RPMI7951 (cell line): ENCODE results near the gene TSSK6. TPM values are rescaled to one million over a fixed set of nuclear protein-coding genes. Genes with fewer than 3 reads are reported as not detected.

Experiments
- DNase-seq: peaks from one replicate; pipeline ENCODE4 v3.0.0-alpha.2; 2012; ENCODE audit warnings: low read depth
- total RNA-seq: library from RNA; depleted of rRNA; stranded (reverse); fragments of >200 nt; shearing (Covaris generic); gene quantifications from 2 replicates; pipeline ENCODE4 v1.2.3, GENCODE V29; 2014

TSSK6 gene
- total RNA-seq, 1 experiment from 2014 or later, result 0.96 TPM

- DNase-seq, result no peak
These were observed 9.6 kb downstream of the TSSK6 start for GRCh38 chr19:19505669-19506326.

GRCh38 chr19:19504754-19505668 lies 10.3 kb downstream of the TSSK6 start:
- no peak for DNase-seq

- DNase-seq, result no peak
These were observed 12.3 kb downstream of the TSSK6 start for GRCh38 chr19:19502808-19503602.

DNA sequence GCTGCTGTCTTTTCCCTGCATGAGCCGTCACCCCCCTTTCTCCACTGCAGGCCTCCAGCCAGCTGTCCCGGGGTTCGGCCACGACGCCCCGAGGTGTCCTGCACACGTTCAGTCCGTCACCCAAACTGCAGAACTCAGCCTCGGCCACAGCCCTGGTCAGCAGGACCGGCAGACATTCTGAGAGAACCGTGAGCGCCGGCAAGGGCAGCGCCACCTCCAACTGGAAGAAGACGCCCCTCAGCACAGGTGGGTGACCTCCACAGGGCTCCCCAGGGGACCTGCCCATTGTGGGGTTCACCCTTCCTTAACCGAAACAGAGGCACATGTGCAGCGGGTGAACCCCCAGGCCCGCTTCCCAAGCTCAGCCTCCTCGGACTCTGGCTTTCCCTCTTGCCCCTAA lies 13.1 kb downstream of the TSSK6 start:
- no peak for DNase-seq

DNA sequence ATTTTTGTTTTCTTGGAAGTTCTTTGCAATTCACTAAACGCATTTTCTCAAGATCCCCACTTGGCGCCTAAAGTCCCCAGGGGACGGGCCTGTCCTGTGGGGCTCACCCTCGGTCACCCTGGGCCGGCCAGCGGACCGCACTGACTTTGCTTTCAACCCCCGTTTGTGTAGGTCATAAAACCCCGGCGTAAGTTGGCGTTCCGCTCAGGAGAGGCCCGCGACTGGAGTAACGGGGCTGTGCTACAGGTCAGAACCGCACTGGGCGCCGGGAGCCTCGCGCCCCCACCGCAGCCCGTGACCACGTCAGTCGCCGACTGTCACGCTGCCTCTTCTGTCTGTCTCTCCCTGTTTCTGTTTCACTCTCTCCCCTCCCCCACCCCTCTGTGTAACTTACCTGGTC lies 13.6 kb downstream of the TSSK6 start:
- DNase-seq, result no peak

GRCh38 chr19:19500975-19501644 lies 14.2 kb downstream of the TSSK6 start:
- DNase-seq, result no peak

- no peak for DNase-seq
These were observed 15.9 kb downstream of the TSSK6 start for GRCh38 chr19:19499272-19499995.

DNA sequence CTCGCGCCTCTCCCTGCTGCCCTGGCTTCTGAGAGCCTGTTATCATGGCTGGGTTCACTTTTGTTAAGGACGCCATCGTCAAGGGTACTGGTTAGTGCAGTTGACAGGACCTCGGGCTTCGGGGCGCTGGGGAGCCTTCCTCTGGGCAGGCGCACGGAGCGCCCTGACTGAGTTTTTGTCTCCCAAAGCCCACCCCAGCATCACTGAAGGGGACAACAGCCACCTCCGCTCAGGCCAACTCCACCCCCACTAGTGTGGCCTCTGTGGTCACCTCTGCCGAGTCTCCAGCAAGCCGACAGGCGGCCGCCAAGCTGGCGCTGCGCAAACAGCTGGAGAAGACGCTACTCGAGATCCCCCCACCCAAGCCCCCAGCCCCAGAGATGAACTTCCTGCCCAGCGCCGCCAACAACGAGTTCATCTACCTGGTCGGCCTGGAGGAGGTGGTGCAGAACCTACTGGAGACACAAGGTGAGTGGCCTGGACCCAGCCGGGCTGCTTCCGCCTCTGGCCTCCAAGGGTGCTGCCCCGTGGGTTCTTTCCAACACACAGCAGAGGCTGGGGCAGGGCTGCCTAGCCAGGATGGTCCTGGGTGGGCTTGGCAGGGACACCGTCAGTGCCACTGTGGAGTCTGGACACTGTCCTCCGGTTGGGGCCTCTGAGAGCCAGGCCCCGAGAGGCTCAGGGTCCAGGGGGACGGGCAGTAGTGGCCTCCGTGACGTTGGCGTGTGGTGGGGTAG lies 16.9 kb downstream of the TSSK6 start:
- no peak for DNase-seq

GRCh38 chr19:19495614-19496603 lies 19.4 kb downstream of the TSSK6 start:
- DNase-seq, result no peak

- no peak for DNase-seq
These were observed 21.4 kb downstream of the TSSK6 start for GRCh38 chr19:19493841-19494546.

GRCh38 chr19:19492026-19492610 lies 23.2 kb downstream of the TSSK6 start:
- DNase-seq, result no peak

DNA sequence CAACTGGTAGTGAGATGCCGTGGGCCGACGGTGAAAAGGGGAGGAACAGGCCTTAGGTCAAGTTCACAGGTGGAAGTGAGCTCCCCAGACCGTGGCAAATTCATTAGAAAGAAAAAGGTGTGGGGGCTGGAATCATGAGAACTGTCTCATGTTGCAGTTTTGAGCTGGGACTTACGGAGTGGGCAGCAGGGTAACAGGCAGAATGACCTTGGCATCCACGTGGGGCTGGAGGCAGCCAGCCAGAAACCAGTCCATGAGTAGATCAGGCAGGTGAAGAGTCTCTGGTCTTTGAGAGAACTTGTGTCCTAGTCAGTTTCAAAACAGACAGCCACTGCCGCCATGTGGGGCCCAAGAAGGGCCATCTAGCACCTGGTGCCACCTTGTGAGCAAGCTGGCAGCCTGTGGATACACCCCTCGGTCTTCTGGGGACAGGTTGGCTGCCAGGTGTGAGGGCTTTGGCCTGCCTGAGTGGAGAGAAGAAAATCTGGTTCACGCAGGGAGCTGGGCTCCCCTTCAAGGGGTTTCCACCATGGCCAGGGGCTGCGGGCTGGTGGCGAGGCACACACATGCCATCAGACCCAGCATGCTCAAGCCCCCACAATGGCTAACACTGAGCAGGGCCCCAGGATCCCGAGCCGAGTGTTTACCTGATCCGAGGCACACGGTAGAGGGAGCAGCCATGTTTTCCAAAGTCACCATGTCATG lies 23.9 kb downstream of the TSSK6 start:
- no peak for DNase-seq

- DNase-seq, result peak; percentile 74
These were observed 25.0 kb downstream of the TSSK6 start for GRCh38 chr19:19490214-19490968.

DNA sequence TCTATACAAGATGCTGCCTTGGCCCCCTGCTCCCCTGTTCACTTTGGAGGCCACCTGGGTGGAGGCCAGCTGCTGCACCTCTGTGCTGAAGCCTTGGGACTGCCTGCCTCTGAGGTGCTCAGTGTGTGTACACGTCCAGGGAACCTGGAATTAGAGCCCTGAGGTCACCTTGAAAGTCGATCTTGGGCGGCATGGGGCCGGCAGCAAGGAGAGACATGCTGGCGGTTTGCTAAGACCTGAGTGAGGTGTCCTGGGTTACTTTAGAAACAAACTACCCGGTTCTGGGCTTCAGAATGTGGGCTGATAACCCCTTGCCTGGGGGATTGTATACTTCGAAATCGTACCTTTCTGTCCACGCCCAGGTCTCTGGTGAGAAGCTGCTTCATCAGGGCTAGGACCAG lies 25.5 kb downstream of the TSSK6 start:
- no peak for DNase-seq

- DNase-seq, result peak; percentile 75
These were observed 26.3 kb downstream of the TSSK6 start for GRCh38 chr19:19488875-19489690.
